Stimulated activated CD8-positive, alpha-beta memory T cell treated with anti-CD3 and anti-CD28 coated beads, Interleukin-15, amount 100 ng/mL, for 1 hour (primary cell): ENCODE results near the gene ARHGEF3.

ENCODE experiments used
- DNase-seq: peaks from one replicate; pipeline ENCODE4 v3.0.0-alpha.2; 2020; ENCODE audit warnings: low read depth

The ARHGEF3 gene

DNA sequence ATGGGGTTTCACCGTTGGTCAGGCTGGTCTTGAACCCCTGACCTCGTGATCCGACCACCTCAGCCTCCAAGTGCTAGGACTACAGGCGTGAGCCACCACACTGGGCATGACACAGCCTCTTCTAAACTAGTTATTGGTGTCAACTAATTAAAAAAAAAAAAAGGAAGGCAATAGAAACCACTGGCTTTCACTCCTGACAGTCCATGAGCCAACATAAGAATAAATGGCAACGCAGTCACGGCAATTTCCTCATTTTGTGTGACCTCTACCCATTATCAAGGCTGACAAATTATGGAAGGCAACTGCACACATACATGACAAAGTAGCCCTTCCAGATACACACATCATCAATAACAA, 5.9 kb downstream of the ARHGEF3 start:
- DNase-seq, result no peak

- no peak for DNase-seq
These were observed 6.5 kb downstream of the ARHGEF3 start for GRCh38 chr3:56795097-56795828.

- DNase-seq, result no peak
These were observed 9.6 kb downstream of the ARHGEF3 start for GRCh38 chr3:56792193-56792592.

DNA sequence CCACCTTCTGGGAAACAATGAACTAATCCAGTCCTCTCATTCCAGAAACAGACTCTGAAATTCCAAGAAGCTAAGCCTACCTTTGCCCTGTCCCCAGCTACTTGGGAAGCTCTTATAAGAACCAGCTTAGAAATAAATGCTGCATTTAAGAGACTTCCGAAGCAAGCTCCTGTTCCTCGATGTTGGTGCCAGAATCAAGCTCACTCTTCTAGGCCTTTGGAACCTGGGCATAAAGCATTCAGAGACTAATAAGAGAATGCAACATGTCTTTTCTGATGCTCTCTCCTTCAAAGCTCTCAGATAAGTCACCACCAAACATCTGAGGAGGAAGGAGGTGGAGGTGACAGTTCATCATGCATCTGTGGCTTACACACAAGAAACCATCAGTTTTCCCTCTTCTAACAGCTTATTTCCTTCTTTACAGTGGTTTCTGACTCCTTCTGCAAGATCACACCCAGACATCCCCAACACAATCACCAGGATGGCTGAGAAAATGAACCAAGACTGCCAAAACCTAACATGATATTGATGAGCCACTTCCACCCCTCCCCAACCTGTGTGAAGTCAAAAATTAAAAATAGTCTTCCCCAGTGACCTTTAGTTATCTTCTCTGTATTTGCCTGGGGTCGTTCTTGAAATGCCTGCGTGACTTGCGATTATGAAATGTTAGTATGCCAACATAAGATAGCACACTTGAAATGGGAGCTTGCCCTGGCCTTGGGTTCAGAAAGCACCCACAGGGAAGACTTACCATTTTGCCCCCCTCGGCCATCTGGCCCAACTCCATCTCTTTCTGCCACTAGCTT, 11.5 kb downstream of the ARHGEF3 start:
- DNase-seq, result no peak

DNA sequence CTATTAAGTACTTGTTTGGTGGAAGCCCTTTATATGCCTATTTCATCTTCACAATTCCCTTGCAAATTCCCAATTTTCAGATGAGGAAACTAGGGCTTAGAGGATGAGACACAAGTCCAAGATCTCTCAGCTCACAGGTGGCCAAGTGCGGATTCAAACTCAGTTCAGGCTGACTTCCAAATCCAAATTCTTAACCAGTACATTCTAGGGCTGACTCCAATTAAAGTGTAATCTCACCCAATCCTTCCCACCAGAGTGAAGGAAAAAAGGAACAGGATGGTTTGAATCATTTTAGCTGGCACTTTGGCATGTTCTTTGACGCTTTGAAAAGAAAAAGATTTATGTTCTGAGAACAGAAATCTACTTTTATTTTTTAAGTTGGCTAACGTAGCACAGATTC, 12.7 kb downstream of the ARHGEF3 start:
- no peak for DNase-seq

DNA sequence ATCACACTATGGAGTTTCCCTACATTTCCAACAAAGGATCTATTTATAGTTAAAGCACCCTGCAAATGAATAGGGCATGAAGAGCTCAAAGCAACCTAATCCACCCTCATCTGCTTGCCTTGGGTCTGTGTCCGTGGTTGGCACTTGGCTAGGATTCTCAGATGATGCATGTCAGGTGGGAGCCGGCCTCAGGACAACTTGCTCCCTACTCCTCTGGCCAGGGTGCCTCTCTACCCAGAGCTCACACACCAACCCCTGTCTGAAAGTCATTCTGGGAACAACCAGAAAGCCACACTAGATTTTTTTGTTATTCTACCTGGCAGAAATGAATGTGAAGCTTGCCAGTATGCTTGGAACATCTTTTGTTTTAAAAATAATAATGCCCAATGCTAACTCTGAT, 13.2 kb downstream of the ARHGEF3 start:
- DNase-seq, result no peak

GRCh38 chr3:56787784-56788256, 13.9 kb downstream of the ARHGEF3 start:
- DNase-seq, result no peak

DNA sequence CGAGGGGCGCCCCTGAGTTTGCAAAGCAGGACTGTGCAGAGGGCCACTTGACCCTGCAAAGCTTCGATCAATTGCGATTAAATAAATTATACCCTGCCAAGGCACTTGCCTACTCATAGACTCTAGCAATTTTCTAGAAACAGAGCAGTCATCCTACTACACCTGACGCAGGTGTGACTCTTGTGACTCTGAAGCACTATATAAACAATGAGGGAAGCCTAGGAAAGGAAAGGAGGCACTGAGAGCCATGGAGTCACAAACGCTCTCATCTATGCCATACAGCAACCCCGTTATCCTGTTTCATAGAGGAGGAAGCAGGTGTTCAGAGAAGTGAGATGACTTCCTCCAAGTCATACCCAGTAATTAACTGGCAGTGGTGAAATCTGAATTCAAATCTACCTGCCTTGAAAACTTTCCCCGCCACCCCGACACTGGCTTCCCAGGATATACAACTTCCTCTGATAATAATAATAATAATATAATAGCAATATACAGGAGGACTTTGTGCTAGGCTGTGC, 14.4 kb downstream of the ARHGEF3 start:
- no peak for DNase-seq

- DNase-seq, result no peak
These were observed 16.2 kb downstream of the ARHGEF3 start for GRCh38 chr3:56785499-56785898.

GRCh38 chr3:56784448-56785001, 17.2 kb downstream of the ARHGEF3 start:
- no peak for DNase-seq

- peak; percentile 48 for DNase-seq
These were observed 17.9 kb downstream of the ARHGEF3 start for GRCh38 chr3:56783644-56784447.

GRCh38 chr3:56782906-56783305, 18.8 kb downstream of the ARHGEF3 start:
- DNase-seq, result no peak

GRCh38 chr3:56782215-56782614, 19.5 kb downstream of the ARHGEF3 start:
- no peak for DNase-seq

GRCh38 chr3:56781762-56782161, 20.0 kb downstream of the ARHGEF3 start:
- DNase-seq, result no peak

GRCh38 chr3:56780936-56781335, 20.8 kb downstream of the ARHGEF3 start:
- DNase-seq, result no peak

DNA sequence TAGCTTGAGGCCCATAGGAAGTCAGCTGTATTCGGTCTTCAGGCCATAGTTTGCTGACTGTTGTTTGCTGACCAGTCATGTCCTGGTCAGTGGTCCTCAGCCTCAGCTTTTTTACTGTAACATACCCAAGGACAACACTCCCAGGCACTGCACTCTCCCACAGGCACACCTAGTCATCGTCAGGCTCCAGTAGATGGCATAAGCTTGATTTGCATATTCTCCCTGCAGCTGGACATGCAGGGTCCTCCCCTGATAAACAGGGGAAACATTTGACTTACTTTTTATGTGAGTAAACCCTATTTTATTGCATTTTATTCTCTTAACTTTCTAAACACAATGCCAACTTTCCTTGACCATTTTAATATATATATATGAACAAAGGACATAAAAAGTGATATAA, 22.9 kb downstream of the ARHGEF3 start:
- DNase-seq, result no peak

GRCh38 chr3:56776556-56776950, 25.2 kb downstream of the ARHGEF3 start:
- DNase-seq, result no peak

DNA sequence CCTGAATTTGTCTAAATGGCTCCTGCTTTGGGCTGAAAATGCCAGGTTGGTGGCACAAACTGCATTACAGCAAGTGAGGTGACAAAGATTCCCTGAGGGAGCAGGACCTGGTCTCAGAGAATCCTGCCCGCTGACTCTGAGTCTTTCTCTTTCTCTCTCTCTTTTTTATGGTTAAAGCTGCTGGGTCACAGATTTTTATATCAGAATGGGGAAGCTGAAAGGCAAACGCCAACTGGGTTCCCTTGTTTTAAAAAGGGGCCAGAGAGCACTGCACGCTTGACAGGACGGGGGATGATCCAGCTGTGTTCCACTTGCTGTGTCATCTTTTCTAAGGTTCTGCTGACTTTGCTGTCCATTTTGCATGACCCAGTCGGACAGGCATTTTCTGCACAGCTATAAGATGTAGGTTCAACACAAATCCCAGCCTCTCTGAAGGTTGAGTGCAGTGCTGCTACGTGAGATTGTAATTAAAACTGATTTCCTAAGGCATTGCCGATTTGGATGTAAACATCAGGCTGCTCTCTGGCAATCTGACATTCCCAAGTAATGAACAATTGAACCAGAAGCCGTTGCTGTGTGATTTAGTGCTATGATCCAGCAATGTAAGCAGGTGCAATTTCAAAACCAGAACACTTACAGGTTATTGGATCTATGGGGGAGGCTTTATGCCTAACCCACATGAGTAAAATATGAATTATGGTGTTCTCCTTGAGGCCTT, 25.8 kb downstream of the ARHGEF3 start:
- DNase-seq, result no peak

DNA sequence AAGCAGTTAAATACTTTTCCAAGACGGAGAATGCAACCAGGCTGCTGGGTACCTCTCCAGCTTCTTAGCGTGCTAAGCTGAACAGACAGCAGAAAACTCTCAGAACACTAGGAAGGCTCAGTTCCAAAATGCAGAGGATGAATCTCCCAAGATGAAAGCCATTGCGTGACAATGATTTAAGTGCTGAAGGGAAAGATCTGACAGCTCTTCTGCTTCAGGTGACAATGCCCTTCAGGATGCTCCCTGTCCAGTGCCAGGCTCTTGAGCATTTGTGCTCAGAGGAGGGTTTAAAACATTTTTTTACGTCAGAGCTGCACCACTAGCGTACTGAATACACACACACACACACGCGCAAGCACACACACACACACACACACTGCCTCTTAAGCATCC, 26.3 kb downstream of the ARHGEF3 start:
- no peak for DNase-seq

DNA sequence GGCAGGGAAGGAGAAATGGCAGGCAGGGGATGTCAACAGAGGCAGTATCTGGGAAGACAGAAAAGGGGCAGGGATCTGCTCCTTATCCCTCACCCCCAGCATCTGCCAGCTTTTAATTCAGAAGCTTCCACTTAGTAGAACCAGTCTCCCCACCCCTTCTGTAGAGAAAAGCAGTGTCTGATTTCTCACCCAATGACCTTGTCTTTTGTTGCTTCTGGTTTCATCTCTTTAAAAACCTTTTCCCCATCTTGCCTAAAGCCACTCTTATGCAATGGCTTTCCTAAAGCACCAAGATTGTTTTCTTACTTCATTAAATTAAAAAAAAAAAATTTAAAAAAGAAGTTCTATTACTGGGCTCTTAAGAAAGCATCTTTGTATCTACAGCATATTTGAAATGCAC, 27.8 kb downstream of the ARHGEF3 start:
- no peak for DNase-seq
